Fibroblast of skin of left biceps (primary cell): ENCODE data around the gene FAM110A.
"Not testable (repeated sequence)": the region's sequence is repeated elsewhere in the genome, so short reads cannot be mapped to it uniquely, and the experiment has no call there.

Experiments used
- DNase-seq, 2 experiments: peaks; one replicate each; pipeline ENCODE4 v3.0.0-alpha.2; 2013; ENCODE audit warnings: low read depth in 2 of 2

FAM110A gene

DNA sequence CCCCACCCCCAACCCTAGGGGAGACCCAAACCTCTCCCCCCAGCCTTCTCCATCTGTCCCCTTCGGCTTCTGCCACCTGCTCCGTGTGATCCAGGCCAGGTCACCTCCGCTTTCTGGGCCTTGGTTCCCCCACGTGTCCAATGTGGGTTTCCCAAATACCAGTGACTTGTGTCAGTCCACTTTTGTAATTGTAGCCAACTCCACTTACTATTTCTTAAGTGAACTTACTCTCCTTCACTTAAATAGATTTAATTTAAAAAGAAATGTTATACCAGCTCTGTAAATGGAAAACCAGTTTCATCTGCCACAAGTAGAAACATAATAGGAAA lies 10.0 kb upstream of the FAM110A start:
- no peak for DNase-seq

DNA sequence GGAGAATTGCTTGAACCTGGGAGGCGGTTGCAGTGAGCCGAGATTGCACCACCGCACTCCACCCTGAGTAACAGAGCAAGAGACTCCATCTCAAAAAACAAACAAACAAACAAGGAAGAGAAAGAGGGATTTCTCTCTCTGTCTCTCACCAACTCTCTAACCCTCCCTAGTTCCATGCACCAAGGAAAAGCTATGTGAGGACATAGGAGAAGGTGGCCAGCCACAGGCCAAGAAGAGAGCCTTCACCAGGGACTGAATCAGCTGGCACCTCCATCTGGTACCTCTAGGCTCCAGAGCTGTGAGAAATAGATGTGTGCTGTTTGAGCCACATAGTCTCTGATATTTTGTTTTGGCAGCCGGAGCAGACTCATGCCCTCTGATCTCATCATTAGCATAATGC lies 9.0 kb upstream of the FAM110A start:
- no peak for DNase-seq

DNA sequence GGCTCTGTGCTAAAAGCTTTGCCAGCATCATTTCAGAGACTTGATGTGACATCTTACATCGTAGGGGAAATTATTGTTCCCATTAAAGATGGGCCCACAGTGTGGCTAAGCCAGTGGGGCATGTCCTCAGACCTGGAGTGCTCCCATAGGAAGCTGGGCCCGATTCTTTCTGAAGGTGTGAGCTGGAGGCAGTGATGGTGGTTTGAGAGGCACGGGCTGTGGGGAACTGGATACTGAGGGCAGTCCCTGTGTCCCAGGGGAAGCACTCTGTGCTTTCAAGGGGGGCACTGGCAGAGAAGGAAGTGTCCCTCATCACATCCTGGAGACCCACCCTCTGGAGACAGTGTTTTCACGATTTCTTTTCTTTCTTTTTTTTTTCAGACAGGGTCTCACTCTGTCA lies 8.6 kb upstream of the FAM110A start:
- no peak for DNase-seq

DNA sequence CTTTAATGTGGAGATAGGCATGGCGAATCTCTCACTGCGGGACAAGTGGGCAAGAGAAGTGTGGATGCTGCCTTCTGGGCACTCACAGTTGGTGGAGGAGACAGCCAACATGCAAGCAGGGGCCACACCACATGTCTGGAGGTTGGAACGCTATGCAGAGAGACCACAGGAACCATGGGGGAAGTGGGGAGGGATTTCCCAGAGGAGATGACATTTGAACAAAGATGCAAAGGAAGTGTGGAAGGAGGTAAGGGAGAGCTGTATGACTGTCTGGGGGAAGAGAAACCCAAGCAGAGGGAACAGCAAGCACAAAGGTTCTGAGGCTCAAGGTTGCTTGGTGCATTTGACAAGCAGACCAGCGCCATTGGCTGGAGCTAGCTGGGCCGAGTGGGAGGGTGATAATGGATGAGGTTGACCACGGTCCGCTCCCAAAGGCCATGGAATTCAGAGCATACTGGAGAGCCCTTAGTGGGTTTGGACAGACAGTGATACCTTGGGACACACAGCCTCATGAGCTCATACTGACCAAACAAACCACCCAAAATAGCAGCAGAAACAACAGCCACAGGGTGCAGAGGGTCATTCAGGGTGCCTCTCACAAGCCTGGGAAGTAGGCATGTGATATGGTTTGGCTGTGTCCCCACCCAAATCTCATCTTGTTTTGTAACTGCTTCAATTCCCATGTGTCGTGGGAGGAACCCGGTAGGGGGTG lies 7.6 kb upstream of the FAM110A start:
- DNase-seq, result no peak

DNA sequence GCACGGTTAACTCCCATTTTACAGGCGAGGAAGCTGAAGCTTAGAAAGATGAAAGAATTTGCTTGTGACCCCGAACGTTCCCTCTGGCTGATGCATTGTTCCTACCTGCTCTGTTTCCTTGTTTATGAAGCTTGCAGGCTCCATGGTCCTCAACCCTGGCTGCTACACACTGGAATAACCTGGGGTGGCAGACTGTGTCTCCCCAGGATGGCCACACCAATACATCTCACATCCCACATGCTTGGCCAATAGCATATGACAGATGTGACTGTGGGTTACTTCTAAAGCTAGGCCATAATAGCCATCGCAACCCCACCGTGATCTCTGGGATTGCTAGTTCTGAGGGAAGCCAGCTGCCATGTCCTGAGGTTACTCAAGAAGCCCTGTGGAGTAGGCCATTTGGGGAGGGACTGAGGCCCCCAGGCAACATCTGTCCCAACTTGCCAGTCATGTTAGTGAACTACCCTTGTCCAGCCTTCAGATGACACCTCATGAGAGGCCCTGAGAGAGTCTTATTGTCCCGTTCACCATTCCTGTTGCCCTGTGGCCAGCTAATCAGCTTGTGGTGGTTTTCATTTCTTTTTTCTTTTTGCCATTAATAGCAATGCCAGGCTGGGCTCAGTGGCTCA lies 6.7 kb upstream of the FAM110A start:
- DNase-seq, result no peak

DNA sequence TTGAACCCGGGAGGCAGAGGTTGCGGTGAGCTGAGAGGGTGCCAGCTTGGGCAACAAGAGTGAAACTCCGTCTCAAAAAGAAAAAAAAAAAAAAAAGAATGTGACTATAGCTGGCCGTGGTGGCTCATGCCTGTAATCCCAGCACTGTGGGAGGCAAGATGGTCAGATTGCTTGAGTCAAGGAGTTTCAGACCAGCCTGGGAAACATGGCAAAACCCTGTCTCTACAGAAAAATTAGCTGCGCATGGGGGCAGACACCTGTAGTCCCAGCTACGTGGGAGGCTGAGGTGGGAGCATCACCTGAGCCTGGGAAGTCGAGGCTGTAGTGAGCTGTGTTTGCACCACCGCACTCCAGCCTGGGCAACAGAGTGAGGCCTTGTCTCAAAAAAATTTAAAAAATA lies 5.5 kb upstream of the FAM110A start:
- DNase-seq, result not testable (repeated sequence)

DNA sequence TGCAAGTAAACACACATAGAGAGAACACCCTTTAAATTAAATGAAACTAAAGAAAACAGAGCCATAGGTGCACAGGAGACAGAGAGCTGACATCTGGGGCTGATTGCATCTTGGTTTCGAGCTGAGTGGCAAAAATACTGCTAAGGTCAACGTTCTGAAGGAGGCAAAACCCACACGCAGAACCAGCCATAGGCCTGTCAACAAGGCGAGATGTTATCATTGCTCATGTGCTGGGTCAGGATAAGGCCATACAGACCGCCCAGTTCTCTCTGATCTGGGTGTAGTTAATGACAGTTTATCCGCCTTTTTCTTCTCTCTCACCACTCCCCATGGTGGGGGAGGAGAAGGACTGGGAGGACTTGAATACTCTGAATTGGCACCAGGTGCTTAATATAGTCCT lies 4.5 kb upstream of the FAM110A start:
- DNase-seq, result no peak

DNA sequence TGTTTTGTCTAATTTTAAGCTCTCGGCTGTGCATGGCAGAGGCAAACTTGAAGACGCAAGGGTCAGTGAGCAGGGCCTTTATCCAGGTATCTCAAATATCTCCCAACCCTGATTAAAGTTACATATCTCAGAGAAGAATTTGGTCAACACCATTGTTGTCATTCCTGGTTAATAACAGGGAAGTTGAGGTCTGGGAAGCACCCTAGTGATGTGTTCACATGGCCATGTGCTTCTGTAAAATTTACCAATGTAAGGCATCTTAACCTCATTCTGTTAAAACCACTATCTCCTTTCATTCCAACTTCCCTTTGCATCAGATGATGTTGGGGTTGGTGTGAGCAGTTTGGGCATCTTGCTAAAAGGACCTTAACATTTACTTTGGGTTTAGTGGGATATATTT lies 4.0 kb upstream of the FAM110A start:
- DNase-seq, result no peak

DNA sequence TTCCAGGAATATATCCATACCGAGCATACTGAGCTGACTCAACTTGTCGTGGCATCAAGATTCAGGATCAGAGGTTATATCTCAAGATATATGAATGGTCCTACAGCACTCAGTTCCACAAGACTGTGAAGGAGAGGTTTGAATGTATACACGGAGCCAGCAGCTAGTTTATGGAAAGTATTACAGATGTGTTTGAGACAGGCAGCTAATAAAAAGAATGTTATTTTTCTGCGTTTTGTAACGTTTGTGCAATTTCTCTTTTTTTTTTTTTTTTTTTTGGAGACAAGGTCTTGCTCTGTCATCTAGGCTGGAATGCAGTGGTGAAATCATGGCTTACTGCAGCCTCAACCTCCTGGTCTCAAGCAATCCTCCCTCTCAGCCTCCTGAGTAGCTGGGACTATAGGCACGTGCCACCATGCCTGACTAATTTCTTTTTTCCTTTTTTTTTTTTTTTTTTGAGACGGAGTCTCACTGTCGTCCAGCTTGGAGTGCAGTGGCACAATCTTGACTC lies 3.4 kb upstream of the FAM110A start:
- peak in 1 of 2 experiments; percentile 25 for DNase-seq

DNA sequence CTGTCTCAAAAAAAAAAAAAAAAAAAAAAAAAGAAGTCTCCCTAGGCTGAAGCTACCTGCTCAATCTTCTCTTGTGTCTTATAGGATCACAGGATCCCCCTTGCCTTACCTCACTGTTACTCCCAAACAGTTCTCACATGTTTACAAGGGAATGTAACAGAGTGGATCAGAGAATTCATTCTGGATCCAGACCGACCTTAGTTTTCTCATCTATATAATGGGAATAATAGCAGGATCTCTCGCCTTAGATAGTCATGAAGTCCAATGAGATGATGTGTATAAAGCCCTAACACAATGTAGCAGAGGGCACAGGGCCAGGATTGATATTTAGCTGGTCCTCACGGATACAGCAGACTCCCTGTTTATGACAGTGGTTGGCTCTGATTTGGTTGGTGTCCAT lies 2.3 kb upstream of the FAM110A start:
- no peak for DNase-seq

DNA sequence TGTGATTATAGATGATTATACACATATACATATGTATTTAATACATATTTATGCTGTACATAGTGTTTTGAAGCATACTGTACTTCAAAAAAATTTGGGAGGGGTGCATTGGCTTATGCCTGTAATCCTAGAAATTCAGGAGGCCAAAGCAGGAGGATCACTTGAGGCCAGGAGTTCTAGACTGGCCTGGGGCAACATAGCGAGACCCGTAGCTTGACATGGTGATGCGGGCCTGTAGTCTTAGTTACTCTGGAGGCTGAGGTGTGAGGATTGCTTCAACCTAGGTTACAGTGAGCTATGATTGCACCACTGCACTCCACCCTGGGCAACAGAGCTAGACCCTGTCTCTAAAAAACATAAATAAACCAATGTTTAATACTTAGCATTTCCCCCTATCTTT lies 1.6 kb upstream of the FAM110A start:
- no peak for DNase-seq

DNA sequence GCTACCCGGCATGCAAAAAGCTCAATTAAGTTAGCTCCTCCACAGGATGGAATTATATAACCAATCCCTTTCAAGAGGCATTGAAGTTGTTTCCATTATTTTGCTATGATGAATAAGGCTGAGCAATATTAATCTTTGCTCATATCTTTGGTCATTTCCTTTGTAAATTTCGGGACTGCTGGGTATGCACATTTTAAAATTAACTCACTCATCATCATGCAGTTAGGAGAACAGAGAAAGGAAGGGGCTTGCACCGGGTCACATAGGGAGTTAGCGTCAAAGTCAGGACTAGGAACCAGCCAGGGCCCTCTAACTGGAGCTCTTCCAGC lies 430 bp upstream of the FAM110A start:
- DNase-seq, result no peak

DNA sequence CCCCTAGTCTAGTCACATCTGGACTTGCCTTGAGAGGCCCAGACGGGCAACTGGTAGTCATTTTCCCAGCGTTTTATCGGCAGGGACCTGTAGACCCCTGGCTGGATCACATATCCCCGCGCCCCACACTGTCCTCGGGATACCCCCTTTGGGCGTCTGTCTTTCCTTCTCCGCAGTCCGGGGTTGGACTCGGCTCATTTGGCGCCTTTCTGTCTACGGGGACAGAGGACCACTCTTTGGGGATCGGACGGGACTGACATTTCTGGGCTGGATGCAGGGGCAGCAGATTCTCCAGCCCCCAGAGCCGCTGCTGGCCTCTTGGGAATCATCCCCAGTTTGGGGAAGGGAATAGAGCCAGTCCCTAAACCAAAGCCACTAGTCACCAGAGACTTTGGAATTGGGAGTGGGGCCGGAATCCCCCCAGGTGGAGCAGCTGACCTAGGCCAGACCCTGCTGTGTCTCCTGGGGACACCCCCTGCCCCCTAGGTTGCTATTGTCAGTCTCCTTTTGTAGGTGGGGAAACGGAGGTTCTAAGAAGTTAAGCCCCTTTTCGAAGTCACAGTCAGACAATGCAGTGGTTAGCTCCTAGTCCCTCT lies 734 bp downstream of the FAM110A start:
- DNase-seq, result no peak

DNA sequence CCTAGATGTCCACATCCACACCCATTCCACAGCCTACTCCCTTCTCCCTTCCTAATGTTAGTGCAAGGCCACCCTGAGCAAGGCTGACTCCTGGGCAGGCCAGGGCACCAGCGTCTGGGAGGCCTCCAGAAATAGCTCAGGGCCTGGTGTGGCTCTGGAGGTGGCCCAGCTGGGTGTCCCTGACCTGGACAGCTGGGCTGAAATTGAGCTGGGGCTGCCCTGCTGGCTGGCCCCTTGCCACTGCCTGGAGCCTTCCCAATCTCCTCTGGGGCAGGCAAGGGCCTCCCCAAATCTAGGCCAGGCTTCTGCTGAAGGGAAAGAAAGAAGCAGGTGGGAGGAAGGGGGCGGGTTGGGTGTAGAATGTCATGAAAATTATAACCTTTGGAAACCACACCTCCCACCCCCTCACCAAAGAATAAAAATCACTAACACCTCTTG lies 2.1 kb downstream of the FAM110A start:
- no peak for DNase-seq

DNA sequence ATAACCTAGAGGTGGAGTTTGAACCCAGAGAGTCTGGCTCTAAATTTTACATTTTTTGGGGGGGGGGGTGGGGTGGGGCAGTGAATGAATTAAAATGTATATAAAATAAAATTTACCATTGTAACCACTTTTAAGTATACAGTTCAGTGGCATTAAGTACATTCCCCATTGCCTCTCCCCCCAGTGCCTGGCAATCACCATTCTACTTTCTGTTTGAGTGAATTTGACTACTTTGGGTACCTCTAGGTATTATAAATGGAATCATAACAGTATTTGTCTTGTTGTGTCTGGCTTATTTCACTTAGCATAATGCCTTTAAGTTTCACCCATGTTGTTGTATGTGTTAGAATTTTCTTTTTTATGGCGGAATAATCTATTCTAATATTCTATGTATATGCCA lies 2.7 kb downstream of the FAM110A start:
- no peak for DNase-seq

DNA sequence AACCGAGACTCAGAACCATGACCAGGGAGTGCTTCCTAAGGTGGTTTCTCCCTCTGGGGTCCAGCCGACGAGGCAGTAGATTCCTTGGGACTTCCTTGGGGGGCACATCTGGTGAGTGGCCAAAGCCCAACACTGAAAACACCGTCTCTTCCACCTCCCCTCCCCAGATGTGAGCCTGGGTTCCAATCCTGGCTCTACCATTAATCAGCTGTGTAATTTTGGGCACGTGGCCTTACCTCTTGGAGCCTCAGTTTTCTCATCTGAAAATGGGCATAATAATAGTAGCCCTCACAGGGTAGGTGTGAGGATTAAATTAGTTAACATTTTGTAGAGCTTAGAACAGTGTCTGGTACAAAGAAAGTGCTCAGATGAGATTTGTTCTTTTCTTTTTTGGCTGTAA lies 5.5 kb downstream of the FAM110A start:
- DNase-seq, result no peak

DNA sequence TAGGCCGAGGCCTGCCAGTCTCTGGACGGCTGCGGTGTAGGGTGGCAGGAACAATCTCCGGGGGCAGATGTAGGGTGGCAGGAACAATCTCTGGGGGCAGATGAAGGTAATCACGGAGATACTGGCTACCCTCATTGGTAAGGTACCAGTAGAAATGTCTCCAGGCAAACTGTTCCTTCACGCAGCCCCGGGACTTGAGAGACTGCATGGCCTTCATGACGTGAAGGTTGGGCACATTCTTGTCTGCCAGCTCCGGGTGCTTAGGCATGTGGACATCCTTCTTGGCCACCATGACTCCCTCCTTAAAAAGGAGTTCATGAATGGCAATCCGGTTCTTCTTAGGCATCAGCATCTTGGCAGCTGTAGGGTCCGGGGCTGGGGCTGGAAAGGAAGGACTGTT lies 6.1 kb downstream of the FAM110A start:
- DNase-seq, result no peak

DNA sequence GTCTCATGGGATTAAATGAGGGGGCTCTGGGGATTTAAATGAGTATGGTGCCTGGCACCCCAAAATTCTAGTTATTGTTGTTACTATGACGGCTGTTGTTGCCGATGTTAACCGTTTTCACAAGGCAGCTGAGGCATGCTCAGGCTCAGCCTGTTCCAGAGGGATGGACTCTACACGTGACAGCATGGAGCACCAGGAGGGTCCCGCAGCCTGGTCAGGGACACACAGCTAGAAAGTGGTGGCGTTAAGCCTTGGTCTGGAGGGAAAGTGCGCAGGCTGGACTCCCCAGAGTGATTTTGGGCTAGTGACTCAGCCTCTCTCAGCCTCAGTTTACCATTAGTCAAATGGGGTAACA lies 7.0 kb downstream of the FAM110A start:
- DNase-seq, result no peak

DNA sequence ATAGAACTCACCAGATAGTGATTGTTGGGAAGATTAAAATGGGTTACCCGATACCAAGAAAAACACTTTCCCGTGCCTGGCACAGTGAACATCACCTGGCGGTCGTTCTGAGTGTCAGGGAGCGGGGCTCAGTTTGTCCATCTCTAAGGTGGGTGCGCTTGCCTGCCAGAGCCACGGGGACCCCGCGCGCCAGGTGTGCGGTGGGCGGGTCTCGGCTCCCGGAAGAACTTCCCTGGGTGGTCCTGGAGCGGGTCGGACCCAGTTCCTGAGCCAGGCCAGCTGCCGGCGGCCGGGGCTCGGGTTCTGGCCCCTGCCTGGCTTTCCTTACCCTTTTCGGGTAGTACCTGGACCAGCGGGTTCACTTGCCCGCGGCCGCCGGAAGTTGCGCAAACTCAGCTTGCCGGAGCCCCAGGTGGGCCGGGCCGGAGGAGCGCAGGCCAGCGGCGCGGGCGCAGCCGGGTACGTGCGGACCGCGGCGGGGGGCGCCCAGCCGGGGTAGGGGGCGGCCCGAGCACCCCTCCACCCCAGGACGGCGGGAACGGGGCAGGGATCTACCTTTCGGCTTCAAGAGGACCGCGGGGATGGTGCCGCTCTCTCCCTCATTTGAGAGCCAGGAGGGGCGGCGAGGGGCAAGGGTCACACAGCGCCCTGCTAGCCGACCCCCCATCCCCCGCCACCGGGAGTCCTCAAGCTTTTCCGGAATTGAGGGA lies 7.5 kb downstream of the FAM110A start:
- no peak for DNase-seq

DNA sequence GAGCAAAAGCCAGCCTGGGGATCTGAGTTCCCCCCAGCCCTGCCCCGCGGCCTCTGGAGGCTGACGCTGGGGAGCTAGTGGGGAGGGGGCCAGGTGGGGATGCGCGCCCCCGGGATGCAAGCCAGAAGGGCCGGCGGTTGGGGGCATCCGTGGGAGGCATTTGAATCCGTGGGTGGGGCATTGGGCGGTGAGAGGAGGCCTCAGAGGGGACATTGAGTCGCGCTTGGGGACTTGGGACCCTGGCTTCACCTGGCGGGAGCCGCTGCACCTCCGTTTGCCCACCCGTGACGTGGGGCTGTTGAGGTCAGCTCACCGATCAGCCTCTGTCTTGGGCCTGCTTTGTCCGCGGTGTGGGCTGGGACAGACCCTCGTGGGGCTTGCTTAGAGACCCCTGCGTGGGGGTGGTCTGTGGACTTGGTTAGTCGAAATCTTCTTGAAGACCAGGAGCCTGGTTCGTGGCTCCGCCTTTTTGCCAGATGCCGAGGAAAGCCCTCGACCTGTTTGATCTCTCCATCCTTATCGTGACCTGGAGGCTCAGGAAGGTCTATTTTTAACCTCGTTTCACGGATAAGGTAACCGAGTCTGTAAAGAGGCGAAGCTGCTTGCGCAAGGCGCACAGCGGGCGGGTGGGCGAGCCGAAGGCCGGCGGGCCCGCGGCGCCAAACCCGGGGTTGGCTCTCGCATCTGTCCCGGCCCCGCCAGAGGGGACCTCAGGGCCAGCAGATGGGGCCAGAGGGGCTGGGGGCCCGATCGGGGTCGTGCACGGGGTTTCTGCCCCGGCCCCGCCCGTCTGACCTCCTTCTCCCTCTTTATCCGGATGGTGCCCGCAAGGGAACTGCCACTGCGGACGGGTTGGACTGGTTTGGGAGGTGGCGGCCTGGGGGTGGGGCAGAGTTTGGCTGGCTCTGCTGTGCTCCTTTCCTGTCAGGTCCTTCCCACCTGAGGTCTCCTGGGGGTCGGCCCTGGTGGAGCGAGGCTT lies 8.3 kb downstream of the FAM110A start:
- no peak for DNase-seq

DNA sequence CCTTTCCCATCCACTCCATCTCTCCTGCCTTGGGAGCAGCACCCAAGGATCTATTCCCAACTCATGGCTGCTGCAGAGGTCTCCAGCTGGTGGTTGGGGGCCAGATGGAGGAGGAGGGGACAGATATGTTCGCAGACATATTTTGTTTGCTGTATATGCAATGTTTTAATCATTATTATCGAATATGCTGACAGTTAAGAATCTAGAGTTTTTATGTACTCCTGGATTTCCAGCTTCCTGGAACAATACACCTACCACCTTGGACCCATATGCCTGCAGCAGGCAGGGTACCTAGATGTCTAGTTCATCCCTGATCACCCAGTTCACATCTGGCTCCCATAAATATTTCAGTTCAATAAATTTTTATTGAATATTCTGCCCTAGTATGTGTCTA lies 9.0 kb downstream of the FAM110A start:
- no peak for DNase-seq

DNA sequence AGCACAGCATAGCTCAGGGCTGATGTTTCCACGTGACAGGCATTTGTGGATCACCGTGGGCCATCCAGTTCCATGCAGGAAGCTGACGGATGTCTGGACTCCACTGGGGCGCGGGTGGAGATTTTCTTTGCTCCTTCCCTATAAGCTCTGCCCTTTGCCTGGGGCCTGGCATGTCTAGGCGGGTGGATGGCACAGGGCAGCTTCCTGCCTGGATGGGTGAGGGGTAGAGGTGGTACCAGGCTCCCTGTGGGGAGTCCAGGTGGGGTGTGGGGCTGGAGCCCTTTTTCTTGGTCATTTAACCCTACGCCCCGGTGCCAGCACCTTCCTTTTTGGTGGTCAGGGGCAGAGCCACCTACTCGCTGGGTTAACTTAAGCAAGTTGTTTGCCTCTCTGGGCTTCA lies 10.4 kb downstream of the FAM110A start:
- DNase-seq, result no peak
